CD14-positive monocyte (primary cell): ENCODE data around the gene HADHA. TPM values are rescaled to one million over a fixed set of nuclear protein-coding genes. Genes with fewer than 3 reads are reported as not detected.
A peak's percentile ranks its signal among the peaks of the same experiment; 100 is the strongest.

Experiments
- DNase-seq, 3 donors: peaks; one replicate each; pipeline ENCODE4 v3.0.0-alpha.2; 2011 to 2022
- H2AFZ ChIP-seq: 2 replicates; pipeline ENCODE4 v1.6.0; 2012; ENCODE audit warnings: mild to moderate bottlenecking, low read depth, low read length, inconsistent platforms; ENCODE audit not compliant: insufficient read depth, poor library complexity, severe bottlenecking
- H3K27ac ChIP-seq, 2 donors: 1 replicate in 1 of 2; 2 replicates in 1 of 2; pipeline ENCODE4 v1.5.1; 2012 to 2013; ENCODE audit warnings: low read length in 2 of 2, control low read depth in 1 of 2, inconsistent platforms in 1 of 2, low read depth in 1 of 2, mild to moderate bottlenecking in 1 of 2
- H3K27me3 ChIP-seq, 2 donors: one replicate each; pipeline versions ENCODE4 v1.6.0 to v1.6.1; 2011 to 2013; ENCODE audit warnings: low read length in 2 of 2; ENCODE audit not compliant: control insufficient read depth in 2 of 2, insufficient read depth in 2 of 2
- H3K36me3 ChIP-seq, 2 donors: replicated peaks in 1 of 2; 1 replicate in 1 of 2; 2 replicates in 1 of 2; pipeline versions ENCODE4 v1.5.1 to v1.6.1; 2012 to 2013; ENCODE audit warnings: low read length in 2 of 2, control low read depth in 1 of 2, inconsistent platforms in 1 of 2, mild to moderate bottlenecking in 1 of 2; ENCODE audit not compliant: insufficient read depth in 2 of 2, control insufficient read depth in 1 of 2
- H3K4me1 ChIP-seq, 2 donors: 1 replicate in 1 of 2; 2 replicates in 1 of 2; pipeline versions ENCODE4 v1.5.1 to v1.6.1; 2012 to 2013; ENCODE audit warnings: low read length in 2 of 2, control low read depth in 1 of 2, inconsistent platforms in 1 of 2, mild to moderate bottlenecking in 1 of 2, moderate library complexity in 1 of 2; ENCODE audit not compliant: insufficient read depth in 2 of 2, control insufficient read depth in 1 of 2
- H3K4me2 ChIP-seq: replicated peaks from 2 replicates; pipeline ENCODE3; 2012; ENCODE audit warnings: low read length, moderate library complexity, mild to moderate bottlenecking; ENCODE audit not compliant: poor library complexity, severe bottlenecking; ENCODE audit errors: extremely low read depth
- H3K4me3 ChIP-seq, 3 experiments: fragments of 200-600 bp in 1 of 3; sonication (generic) in 1 of 3; replicated peaks in 1 of 3; 1 replicate in 2 of 3; 2 replicates in 1 of 3; pipeline ENCODE4 v1.5.1; 2011 to 2013; ENCODE audit warnings: low read length in 3 of 3, mild to moderate bottlenecking in 3 of 3, control low read depth in 2 of 3, low read depth in 2 of 3, inconsistent platforms in 1 of 3, moderate library complexity in 1 of 3
- H3K79me2 ChIP-seq: 2 replicates; pipeline ENCODE4 v1.6.0; 2012; ENCODE audit warnings: mild to moderate bottlenecking, control low read depth, inconsistent platforms, low read length, moderate library complexity; ENCODE audit not compliant: insufficient read depth
- H3K9ac ChIP-seq: 2 replicates; pipeline ENCODE4 v1.6.0; 2017; ENCODE audit warnings: low read length, mild to moderate bottlenecking; ENCODE audit not compliant: insufficient read depth, poor library complexity, severe bottlenecking
- H3K9me3 ChIP-seq, 2 donors: replicated peaks in 1 of 2; 1 replicate in 1 of 2; 2 replicates in 1 of 2; pipeline versions ENCODE4 v1.5.1 to v1.6.1; 2012 to 2013; ENCODE audit warnings: low read length in 2 of 2, control low read depth in 1 of 2; ENCODE audit not compliant: control insufficient read depth in 1 of 2, insufficient read depth in 1 of 2
- H4K20me1 ChIP-seq: 2 replicates; pipeline ENCODE4 v1.6.0; 2012; ENCODE audit warnings: mild to moderate bottlenecking, low read length, control low read depth, moderate library complexity; ENCODE audit not compliant: insufficient read depth
- H3K27ac Mint-ChIP-seq, 7 donors: one replicate each; pipeline ENCODE4 v1.8.0; 2020; ENCODE audit warnings: mild to moderate bottlenecking in 7 of 7, mixed read lengths in 7 of 7, moderate library complexity in 6 of 7, inconsistent platforms in 2 of 7
- H3K27me3 Mint-ChIP-seq, 3 donors: one replicate each; pipeline ENCODE4 v1.8.0; 2021 to 2022; ENCODE audit warnings: low read depth in 3 of 3, mild to moderate bottlenecking in 3 of 3, mixed read lengths in 3 of 3, moderate library complexity in 3 of 3, inconsistent platforms in 1 of 3
- H3K36me3 Mint-ChIP-seq, 2 donors: one replicate each; pipeline ENCODE4 v1.8.0; 2020; ENCODE audit warnings: mixed read lengths in 2 of 2, inconsistent platforms in 1 of 2, mild to moderate bottlenecking in 1 of 2
- H3K4me1 Mint-ChIP-seq: one replicate; pipeline ENCODE4 v1.8.0; 2020; ENCODE audit warnings: mild to moderate bottlenecking, mixed read lengths
- H3K4me3 Mint-ChIP-seq, 2 donors: one replicate each; pipeline ENCODE4 v1.8.0; 2020; ENCODE audit warnings: mild to moderate bottlenecking in 2 of 2, mixed read lengths in 2 of 2, moderate library complexity in 1 of 2
- H3K9me3 Mint-ChIP-seq, 7 donors: one replicate each; pipeline ENCODE4 v1.8.0; 2020 to 2022; ENCODE audit warnings: mixed read lengths in 7 of 7, mild to moderate bottlenecking in 6 of 7, moderate library complexity in 6 of 7, inconsistent platforms in 2 of 7
- WGBS: methylation state at CpG from one replicate; pipeline ENCODE4 v1.1.5; 2013; ENCODE audit warnings: missing lambda C conversion rate; ENCODE audit not compliant: insufficient coverage; 5-methylcytosine and 5-hydroxymethylcytosine counted together
- intact Hi-C, 2 donors: fragments of 100-400 bp; cut with micrococcal nuclease; formaldehyde crosslinking; loops; one replicate each; pipeline versions ENCODE4 v1.15.0 to v1.15.1; 2023
- polyA plus RNA-seq, 3 donors: library from polyadenylated mRNA; depleted of rRNA in 1 of 3; unstranded in 2 of 3; stranded (reverse) in 1 of 3; fragments of 300-500 nt in 2 of 3; fragments of >200 nt in 1 of 3; fragmentation: Illumina TruSeq in 2 of 3; gene quantifications; 1 replicate in 2 of 3; 2 replicates in 1 of 3; pipeline ENCODE4 v1.2.3, GENCODE V29; 2012 to 2021
- TF ChIP-seq, protein P1 (sequence below): fragments of 200-600 bp; IDR thresholded peaks from one replicate; pipeline ENCODE4 v1.8.0; 2022; ENCODE audit warnings: antibody characterized with exemption, mild to moderate bottlenecking

HADHA gene
- polyA plus RNA-seq, 3 donors = 60.2 to 187 (median 155) TPM

DNA sequence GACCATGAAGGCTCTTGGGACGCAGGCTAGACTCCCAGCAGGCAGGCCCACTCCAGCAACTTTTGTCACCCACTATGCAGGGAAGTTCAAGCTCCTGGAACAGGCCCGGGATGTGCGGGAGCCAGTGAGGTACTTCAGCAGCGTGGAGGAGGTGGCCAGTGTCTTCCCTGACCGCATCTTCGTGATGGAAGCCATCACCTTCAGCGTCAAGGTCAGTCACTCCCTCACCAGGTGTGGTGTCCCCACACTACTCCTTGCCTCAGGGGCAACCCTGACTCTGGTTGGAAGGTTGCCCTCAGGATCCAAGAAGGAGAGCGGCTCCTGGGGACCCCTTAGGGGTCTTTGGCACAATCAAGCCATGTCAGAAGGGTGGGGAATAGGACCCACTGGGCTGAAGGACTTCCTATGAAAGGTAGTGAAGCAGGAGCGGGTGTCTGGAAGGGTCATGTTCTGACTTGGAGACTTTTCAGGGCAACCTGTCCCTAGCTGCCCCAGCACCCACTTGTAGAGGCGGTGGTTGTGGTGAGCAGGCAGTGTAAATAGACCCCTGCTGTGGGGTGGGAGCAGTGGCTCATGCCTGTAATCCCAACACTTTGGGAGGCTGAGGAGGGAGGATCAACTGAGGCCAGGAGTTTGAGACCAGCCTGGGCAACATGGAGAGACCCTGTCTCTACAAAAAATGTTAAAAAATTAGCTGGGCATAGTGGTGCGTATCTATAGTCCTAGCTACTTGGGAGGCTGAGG, 61.4 kb downstream of the HADHA start:
- intact Hi-C loops = loop anchor here in 1 of 2 donors (10.0 kb wide), 1 partner anchor 228 kb away; no protein-coding TSS in a partner anchor
- Histone ChIP-seq H2AFZ (peak overlapping the region; percentile 90), H3K4me1 (peaks cover 19 to 34% of the 10 kb centered on the region in 2 donors), H3K9me3 (no peaks in the 10 kb centered on the region), H3K4me2 (no peak overlapping the region), H3K36me3 (no peaks in the 10 kb centered on the region), H3K9ac (no peak overlapping the region), H3K4me3 (no peak overlapping the region), H3K27me3 (peaks cover 4 to 34% of the 10 kb centered on the region in 2 donors), H4K20me1 (no peaks in the 10 kb centered on the region), H3K27ac (no peak overlapping the region), H3K79me2 (no peaks in the 10 kb centered on the region)
- Mint-ChIP-seq H3K4me1 (peaks cover 31% of the 10 kb centered on the region), H3K27ac (peak overlapping the region in 2 of 7 donors; percentile 41 to 61), H3K36me3 (peaks cover 0 to 14% of the 10 kb centered on the region in 2 donors), H3K9me3 (peaks cover 0 to 6% (median 0%) of the 10 kb centered on the region in 7 donors), H3K27me3 (peaks cover 29 to 51% (median 44%) of the 10 kb centered on the region in 3 donors), H3K4me3 (no peak overlapping the region)
- WGBS = 99% methylated on average over 9 of the region's 11 CpGs
- no peak for DNase-seq
- TF ChIP-seq, protein P1, sequence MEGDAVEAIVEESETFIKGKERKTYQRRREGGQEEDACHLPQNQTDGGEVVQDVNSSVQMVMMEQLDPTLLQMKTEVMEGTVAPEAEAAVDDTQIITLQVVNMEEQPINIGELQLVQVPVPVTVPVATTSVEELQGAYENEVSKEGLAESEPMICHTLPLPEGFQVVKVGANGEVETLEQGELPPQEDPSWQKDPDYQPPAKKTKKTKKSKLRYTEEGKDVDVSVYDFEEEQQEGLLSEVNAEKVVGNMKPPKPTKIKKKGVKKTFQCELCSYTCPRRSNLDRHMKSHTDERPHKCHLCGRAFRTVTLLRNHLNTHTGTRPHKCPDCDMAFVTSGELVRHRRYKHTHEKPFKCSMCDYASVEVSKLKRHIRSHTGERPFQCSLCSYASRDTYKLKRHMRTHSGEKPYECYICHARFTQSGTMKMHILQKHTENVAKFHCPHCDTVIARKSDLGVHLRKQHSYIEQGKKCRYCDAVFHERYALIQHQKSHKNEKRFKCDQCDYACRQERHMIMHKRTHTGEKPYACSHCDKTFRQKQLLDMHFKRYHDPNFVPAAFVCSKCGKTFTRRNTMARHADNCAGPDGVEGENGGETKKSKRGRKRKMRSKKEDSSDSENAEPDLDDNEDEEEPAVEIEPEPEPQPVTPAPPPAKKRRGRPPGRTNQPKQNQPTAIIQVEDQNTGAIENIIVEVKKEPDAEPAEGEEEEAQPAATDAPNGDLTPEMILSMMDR = no peak

DNA sequence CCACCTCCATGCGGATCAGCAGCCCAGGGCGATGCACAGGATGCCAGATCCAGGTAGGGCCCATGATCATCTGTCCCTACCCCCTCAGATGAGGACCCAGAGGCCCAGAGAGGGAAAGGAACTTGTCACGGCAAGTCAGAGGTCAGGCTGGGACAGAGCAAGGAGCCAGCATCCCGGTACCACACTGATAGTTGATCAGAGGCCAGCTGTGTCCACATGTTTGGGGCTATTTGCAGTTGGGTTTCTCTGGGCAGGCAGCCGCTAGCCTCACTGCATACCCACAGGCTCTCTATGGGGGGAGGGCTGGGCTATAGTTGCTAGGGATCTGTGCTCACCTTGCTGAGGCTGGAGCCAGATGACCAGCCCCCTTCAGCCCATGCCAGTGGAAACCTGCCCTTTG, 62.0 kb downstream of the HADHA start:
- H3K9me3 Mint-ChIP-seq = peaks cover 0 to 6% (median 0%) of the 10 kb centered on the region in 7 donors
- Histone ChIP-seq H4K20me1 (no peaks in the 10 kb centered on the region), H3K27me3 (peaks cover 4 to 36% of the 10 kb centered on the region in 2 donors), H3K9me3 (no peaks in the 10 kb centered on the region), H3K4me2 (no peak overlapping the region), H3K27ac (no peak overlapping the region), H3K4me3 (no peak overlapping the region), H2AFZ (no peak overlapping the region), H3K79me2 (no peaks in the 10 kb centered on the region), H3K9ac (no peak overlapping the region), H3K4me1 (peaks cover 19 to 34% of the 10 kb centered on the region in 2 donors), H3K36me3 (no peaks in the 10 kb centered on the region)
- no peak overlapping the region for H3K4me3 Mint-ChIP-seq
- intact Hi-C loops = loop anchor here in 1 of 2 donors (10.0 kb wide), 1 partner anchor 228 kb away; no protein-coding TSS in a partner anchor
- H3K4me1 Mint-ChIP-seq = peaks cover 31% of the 10 kb centered on the region
- no peak for DNase-seq
- 100% methylated on average over 4 of the region's 5 CpGs for WGBS
- peaks cover 0 to 14% of the 10 kb centered on the region in 2 donors for H3K36me3 Mint-ChIP-seq
- peaks cover 32 to 57% (median 48%) of the 10 kb centered on the region in 3 donors for H3K27me3 Mint-ChIP-seq
- TF ChIP-seq, protein P1 = no peak
- H3K27ac Mint-ChIP-seq = no peak overlapping the region
